IMR-90 (cell line): Measurements from ENCODE around the gene RAB29. TPM values are rescaled to one million over a fixed set of nuclear protein-coding genes. Genes with fewer than 3 reads are reported as not detected.

Source experiments
- ATAC-seq: fragments of 200-7000 bp; cut with Tn5 transposase; 2 replicates; pipeline ENCODE4 v1.9.1; 2020; ENCODE audit warnings: low read depth, mild to moderate bottlenecking, moderate library complexity
- BruUV-seq: library from RNA; stranded (reverse); fragments of 400-500 nt; replicated peaks from 2 replicates; lab custom pipeline; 2021; lab: Mats Ljungman, UMichigan
- CTCF ChIA-PET: fragments of 300-600 bp; formaldehyde crosslinking; extraction: SDS; loops from one replicate; lab custom pipeline; 2021; ENCODE audit warnings: antibody characterized with exemption; lab: Yijun Ruan, JAX
- POLR2A ChIA-PET: fragments of 300-600 bp; sonication (Branson Sonifier 250); formaldehyde crosslinking; loops from one replicate; lab custom pipeline; 2022; ENCODE audit warnings: antibody characterized with exemption; ENCODE audit not compliant: unreplicated experiment; lab: Charles Lee
- DNase-seq: peaks from one replicate; pipeline ENCODE4 v3.0.0; 2013
- H2AFZ ChIP-seq: replicated peaks from 2 replicates; pipeline ENCODE3; 2013; ENCODE audit warnings: low read length, mild to moderate bottlenecking; ENCODE audit not compliant: poor library complexity
- H2AK5ac ChIP-seq: 2 replicates; pipeline ENCODE4 v1.6.1; 2013; ENCODE audit warnings: low read depth, low read length, inconsistent platforms
- H2AK9ac ChIP-seq: replicated peaks from 2 replicates; pipeline ENCODE3; 2013; ENCODE audit warnings: mild to moderate bottlenecking, low read depth, low read length, moderate library complexity; ENCODE audit not compliant: poor library complexity
- H2BK120ac ChIP-seq: 2 replicates; pipeline ENCODE4 v1.6.1; 2013; ENCODE audit warnings: low read depth, low read length, inconsistent platforms
- H2BK15ac ChIP-seq: 3 replicates; pipeline ENCODE4 v1.6.1; 2013; ENCODE audit warnings: low read depth, low read length, inconsistent platforms
- H2BK20ac ChIP-seq: 2 replicates; pipeline ENCODE4 v1.6.1; 2013; ENCODE audit warnings: low read depth, mild to moderate bottlenecking, inconsistent platforms, low read length, moderate library complexity
- H2BK5ac ChIP-seq: 2 replicates; pipeline ENCODE4 v1.6.1; 2013; ENCODE audit warnings: mild to moderate bottlenecking, low read depth, low read length, inconsistent platforms; ENCODE audit not compliant: poor library complexity, severe bottlenecking
- H3K14ac ChIP-seq: replicated peaks from 2 replicates; pipeline ENCODE4 v1.6.1; 2013; ENCODE audit warnings: low read depth, low read length, inconsistent platforms
- H3K18ac ChIP-seq: 2 replicates; pipeline ENCODE4 v1.6.1; 2013; ENCODE audit warnings: low read depth, low read length, control low read depth
- H3K23ac ChIP-seq: 2 replicates; pipeline ENCODE4 v1.6.1; 2013; ENCODE audit warnings: low read depth, low read length, inconsistent platforms
- H3K27ac ChIP-seq: 2 replicates; pipeline ENCODE4 v1.5.1; 2013; ENCODE audit warnings: mild to moderate bottlenecking, control low read depth, low read length; ENCODE audit not compliant: insufficient read depth
- H3K27me3 ChIP-seq: 2 replicates; pipeline ENCODE4 v1.6.1; 2013; ENCODE audit warnings: low read length; ENCODE audit not compliant: control insufficient read depth, insufficient read depth
- H3K36me3 ChIP-seq: 2 replicates; pipeline ENCODE4 v1.6.1; 2013; ENCODE audit warnings: low read length, mixed read lengths; ENCODE audit not compliant: control insufficient read depth, insufficient read depth
- H3K4ac ChIP-seq: 2 replicates; pipeline ENCODE4 v1.6.1; 2013; ENCODE audit warnings: low read depth, low read length, inconsistent platforms
- H3K4me1 ChIP-seq: 2 replicates; pipeline ENCODE4 v1.6.1; 2013; ENCODE audit warnings: low read length, mixed read lengths; ENCODE audit not compliant: control insufficient read depth, insufficient read depth
- H3K4me2 ChIP-seq: 2 replicates; pipeline ENCODE4 v1.6.1; 2013; ENCODE audit warnings: low read depth, mild to moderate bottlenecking, control low read depth, low read length, moderate library complexity
- H3K4me3 ChIP-seq: 2 replicates; pipeline ENCODE4 v1.5.1; 2013; ENCODE audit warnings: low read depth, mild to moderate bottlenecking, control low read depth, low read length, moderate library complexity; ENCODE audit not compliant: insufficient read depth
- H3K56ac ChIP-seq: 2 replicates; pipeline ENCODE4 v1.6.1; 2013; ENCODE audit warnings: low read length, inconsistent platforms; ENCODE audit not compliant: insufficient read depth; ENCODE audit errors: extremely low read depth
- H3K79me1 ChIP-seq, 2 experiments: 2 replicates each; pipeline ENCODE4 v1.6.1; 2013; ENCODE audit warnings: low read length in 2 of 2, inconsistent platforms in 1 of 2, low read depth in 1 of 2
- H3K9ac ChIP-seq: 2 replicates; pipeline ENCODE4 v1.6.1; 2013; ENCODE audit warnings: low read depth, low read length, control low read depth
- H3K9me1 ChIP-seq: 2 replicates; pipeline ENCODE4 v1.6.1; 2013; ENCODE audit warnings: low read length, inconsistent platforms; ENCODE audit not compliant: insufficient read depth
- H3K9me3 ChIP-seq: 2 replicates; pipeline ENCODE4 v1.6.1; 2013; ENCODE audit warnings: low read length; ENCODE audit not compliant: control insufficient read depth, insufficient read depth
- H4K20me1 ChIP-seq: 2 replicates; pipeline ENCODE4 v1.6.1; 2013; ENCODE audit warnings: low read length, inconsistent platforms; ENCODE audit not compliant: insufficient read depth
- H4K5ac ChIP-seq: 2 replicates; pipeline ENCODE4 v1.6.1; 2013; ENCODE audit warnings: mild to moderate bottlenecking, low read depth, low read length, control low read depth
- H4K8ac ChIP-seq, 2 experiments: 2 replicates each; pipeline ENCODE4 v1.6.1; 2013; ENCODE audit warnings: low read depth in 2 of 2, low read length in 2 of 2, control low read depth in 1 of 2, inconsistent platforms in 1 of 2
- H4K91ac ChIP-seq: 2 replicates; pipeline ENCODE4 v1.6.1; 2013; ENCODE audit warnings: low read depth, low read length, inconsistent platforms; ENCODE audit not compliant: insufficient read depth
- BHLHE40 ChIP-seq: fragments of 150-350 bp; IDR thresholded peaks from 2 replicates; pipeline ENCODE4 v1.6.1; 2016; ENCODE audit warnings: mild to moderate bottlenecking, low read depth, low read length
- CEBPB ChIP-seq: IDR thresholded peaks from 2 replicates; pipeline ENCODE4 v1.6.1; 2012; ENCODE audit warnings: low read depth, low read length, improper control_type of control experiment
- CHD1 ChIP-seq: IDR thresholded peaks from 2 replicates; pipeline ENCODE4 v1.6.1; 2012; ENCODE audit warnings: low read depth, low read length, improper control_type of control experiment
- CTCF ChIP-seq: conservative IDR thresholded peaks from 2 replicates; pipeline ENCODE4 v1.5.1; 2012; ENCODE audit warnings: mild to moderate bottlenecking, low read depth, low read length, improper control_type of control experiment
- ELK1 ChIP-seq: fragments of 150-350 bp; IDR thresholded peaks from 2 replicates; pipeline ENCODE4 v1.6.1; 2016; ENCODE audit warnings: low read depth, mild to moderate bottlenecking, low read length, moderate library complexity, borderline replicate concordance
- MAFK ChIP-seq: IDR thresholded peaks from 2 replicates; pipeline ENCODE4 v1.6.1; 2012; ENCODE audit warnings: low read depth, low read length, improper control_type of control experiment
- MXI1 ChIP-seq: IDR thresholded peaks from 2 replicates; pipeline ENCODE4 v1.6.1; 2012; ENCODE audit warnings: low read depth, mild to moderate bottlenecking, low read length, moderate library complexity, borderline replicate concordance
- NFE2L2 ChIP-seq: fragments of 150-350 bp; IDR thresholded peaks from 2 replicates; pipeline ENCODE4 v1.6.1; 2016; ENCODE audit warnings: low read depth, mild to moderate bottlenecking, low read length
- POLR2A ChIP-seq: IDR thresholded peaks from 2 replicates; pipeline ENCODE4 v1.6.1; 2012; ENCODE audit warnings: mild to moderate bottlenecking, low read depth, low read length
- RAD21 ChIP-seq: IDR thresholded peaks from 2 replicates; pipeline ENCODE4 v1.6.1; 2012; ENCODE audit warnings: low read length, improper control_type of control experiment
- RFX5 ChIP-seq: IDR thresholded peaks from 2 replicates; pipeline ENCODE4 v1.8.0; 2012; ENCODE audit warnings: low read depth, mild to moderate bottlenecking, low read length, moderate library complexity
- SMC3 ChIP-seq: fragments of 150-350 bp; IDR thresholded peaks from 2 replicates; pipeline ENCODE4 v1.6.1; 2016; ENCODE audit warnings: low read depth, mild to moderate bottlenecking, antibody characterized with exemption, low read length, moderate library complexity
- WGBS, 2 experiments: methylation state at CpG; one replicate each; pipeline versions ENCODE4 v1.1.5 to v1.1.7; 2013; ENCODE audit warnings: missing lambda C conversion rate in 2 of 2; ENCODE audit not compliant: insufficient read length in 1 of 2; ENCODE audit errors: extremely low coverage in 2 of 2; 5-methylcytosine and 5-hydroxymethylcytosine counted together
- dilution Hi-C: fragments of 300-500 bp; cut with HindIII; formaldehyde crosslinking; loops from one replicate; pipeline ENCODE4 v1.14.3; 2018; ENCODE audit warnings: low sequenced_read_pairs; ENCODE audit not compliant: unreplicated experiment
- in situ Hi-C: fragments of 300-500 bp; cut with MboI; formaldehyde crosslinking; loops from 3 replicates; pipeline ENCODE4 v1.14.3; 2019; ENCODE audit warnings: low sequenced_read_pairs, inconsistent platforms, mixed read lengths
- intact Hi-C: fragments of 100-400 bp; cut with micrococcal nuclease; formaldehyde crosslinking; loops from 2 replicates; pipeline ENCODE4 v1.10.0; 2022
- polyA plus RNA-seq, 3 experiments: library from polyadenylated mRNA; depleted of rRNA; stranded (reverse); fragments of >200 nt; gene quantifications; 2 replicates each; pipeline ENCODE4 v1.2.3, GENCODE V29; 2012; ENCODE audit warnings: low replicate concordance in 1 of 3
- total RNA-seq: library from RNA; depleted of rRNA; stranded (reverse); fragments of >200 nt; gene quantifications from 2 replicates; pipeline ENCODE4 v1.2.3, GENCODE V29; 2012
- TF ChIP-seq, protein P1 (sequence below): fragments of 150-350 bp; IDR thresholded peaks from 2 replicates; pipeline ENCODE4 v1.6.1; 2017; ENCODE audit warnings: mild to moderate bottlenecking, antibody characterized with exemption, low read length, low read depth

Gene RAB29
- total and polyA plus RNA-seq, 2 of the 4 experiments (the other 2 are of a cell fraction): 5.7 to 7.3 TPM

DNA sequence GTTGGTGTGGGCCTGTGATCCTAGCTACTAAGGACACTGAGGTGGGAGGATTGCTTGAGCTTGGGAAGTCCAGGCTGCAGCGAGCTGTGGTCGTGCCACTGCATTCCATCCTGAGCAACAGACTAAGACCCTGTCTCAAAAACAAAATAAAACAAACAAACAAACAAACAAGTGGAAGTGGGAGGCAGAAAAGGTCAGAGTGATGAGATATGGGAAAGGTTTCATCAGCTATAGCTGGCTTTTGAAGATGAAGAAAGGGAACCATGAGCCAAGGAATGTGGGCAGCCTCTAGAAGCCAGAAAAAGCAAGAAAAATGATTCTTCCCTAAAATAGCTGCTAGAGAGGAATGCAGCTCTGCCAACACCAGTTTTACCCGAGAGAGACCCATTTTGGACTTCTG, 14.7 kb downstream of the RAB29 start:
- no peaks in the 10 kb centered on the region for H3K36me3 ChIP-seq
- H2BK120ac ChIP-seq: no peak overlapping the region
- TF ChIP-seq BHLHE40 (no peak), CEBPB (no peak), RFX5 (no peak), CTCF (no peak), MXI1 (no peak), MAFK (no peak), RAD21 (no peak), SMC3 (no peak), NFE2L2 (no peak), CHD1 (no peak), POLR2A (no peak), ELK1 (no peak)
- TF ChIP-seq, protein P1, sequence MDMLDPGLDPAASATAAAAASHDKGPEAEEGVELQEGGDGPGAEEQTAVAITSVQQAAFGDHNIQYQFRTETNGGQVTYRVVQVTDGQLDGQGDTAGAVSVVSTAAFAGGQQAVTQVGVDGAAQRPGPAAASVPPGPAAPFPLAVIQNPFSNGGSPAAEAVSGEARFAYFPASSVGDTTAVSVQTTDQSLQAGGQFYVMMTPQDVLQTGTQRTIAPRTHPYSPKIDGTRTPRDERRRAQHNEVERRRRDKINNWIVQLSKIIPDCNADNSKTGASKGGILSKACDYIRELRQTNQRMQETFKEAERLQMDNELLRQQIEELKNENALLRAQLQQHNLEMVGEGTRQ: no peak
- H2BK15ac ChIP-seq: no peak overlapping the region
- H3K27ac ChIP-seq: no peak overlapping the region
- no peak overlapping the region for H3K4me3 ChIP-seq
- no peak overlapping the region for H3K23ac ChIP-seq
- no peak overlapping the region for H4K5ac ChIP-seq
- H2AK5ac ChIP-seq: no peak overlapping the region; the same call in 1 of the 2 replicates
- no peaks in the 10 kb centered on the region for H3K9me3 ChIP-seq
- no CpG with 5 or more reads among the region's 3 CpGs for WGBS, 2 experiments
- no peak overlapping the region for H4K8ac ChIP-seq
- DNase-seq (no peak), ATAC-seq (no peak)
- no peak overlapping the region for H2BK5ac ChIP-seq
- intact Hi-C loops: no loop called here
- H3K4me1 ChIP-seq: no peaks in the 10 kb centered on the region
- in situ Hi-C loops: no loop called here
- no peak overlapping the region for H3K14ac ChIP-seq
- ChIA-PET CTCF (interaction anchor here (0.7 to 0.9 kb wide), 2 partner anchors 12 to 16 kb away, joined by 3 read pairs; no protein-coding TSS in a partner anchor), POLR2A (no interaction called here)
- no peaks in the 10 kb centered on the region; a peak in 1 of 4 replicates for H3K79me1 ChIP-seq
- no peak overlapping the region for H2AFZ ChIP-seq
- H2AK9ac ChIP-seq: no peak overlapping the region
- H3K4me2 ChIP-seq: no peak overlapping the region
- H3K9ac ChIP-seq: no peak overlapping the region
- no peak overlapping the region for H3K4ac ChIP-seq
- H4K20me1 ChIP-seq: no peaks in the 10 kb centered on the region
- no peak overlapping the region for H2BK20ac ChIP-seq
- BruUV-seq: no TSS peak
- dilution Hi-C loops: no loop called here
- no peaks in the 10 kb centered on the region; the same call in 1 of the 2 replicates for H3K27me3 ChIP-seq
- no peak overlapping the region for H3K18ac ChIP-seq
- H4K91ac ChIP-seq: no peak overlapping the region
- 0 out of 2 replicates have a peak, but pooled peaks cover under 1% of the 10 kb centered on the region for H3K9me1 ChIP-seq
- H3K56ac ChIP-seq: no peak overlapping the region
